ENCODE results near the gene KCTD15. TPM values are rescaled to one million over a fixed set of nuclear protein-coding genes. Genes with fewer than 3 reads are reported as not detected.

KCTD15 gene
- total and polyA plus RNA-seq, 2 donors (not counting 3 experiments of a cell fraction or from before 2014, with no cell fraction given), result 49.5 to 51.8 TPM

DNA sequence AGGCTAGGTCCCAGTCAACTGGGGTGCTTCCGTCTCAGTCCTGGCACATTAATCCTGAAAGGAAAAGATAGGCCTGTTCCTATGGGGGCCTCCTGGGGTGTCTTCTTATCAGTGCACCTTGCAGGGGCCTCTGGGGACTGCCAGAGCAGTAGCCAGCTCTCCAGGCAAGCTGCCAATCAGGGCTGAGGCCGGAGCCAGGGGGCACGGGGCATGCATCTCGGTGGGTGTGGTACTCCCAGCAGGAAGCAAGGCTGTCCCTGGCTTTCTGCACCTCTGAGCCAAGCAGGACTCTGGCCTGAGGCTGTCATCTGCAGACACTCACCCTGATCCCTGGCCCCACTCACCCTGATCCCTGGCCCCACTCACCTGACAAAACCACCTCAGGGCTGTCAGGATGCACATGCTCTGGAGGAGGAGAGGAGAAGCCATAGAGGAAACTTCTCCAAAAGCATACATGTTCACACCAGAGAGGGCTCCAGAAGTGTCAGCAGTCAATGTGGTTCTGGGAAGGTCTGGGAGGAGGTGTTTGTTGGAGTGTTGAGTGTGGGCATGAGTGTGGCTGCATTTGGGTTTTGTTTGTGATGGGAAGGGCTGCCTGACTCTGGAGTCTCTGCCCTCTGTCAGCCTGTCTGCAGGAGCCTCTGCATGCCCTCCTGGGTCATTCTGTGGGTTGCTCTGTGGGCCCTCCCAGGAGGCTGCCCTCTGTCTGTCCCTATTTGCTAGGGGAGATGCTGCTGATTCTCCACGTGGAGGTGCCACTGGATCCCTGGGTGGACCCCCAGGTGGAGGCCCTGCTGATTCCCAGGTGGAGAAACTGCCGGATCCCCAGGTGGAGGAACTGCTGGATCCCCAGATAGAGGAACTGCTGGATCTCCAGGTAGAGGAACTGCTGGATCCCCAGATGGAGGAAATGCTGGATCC is 22.7 kb upstream of the KCTD15 start:
- dilution Hi-C loops (cut with MboI; ENCODE audit: extremely low pct_ligation_motif_present, low sequenced_read_pairs), result no loop called here
- DNase-seq (ENCODE audit: low read depth, low spot score), result no peak

More for the DNA sequence above, 22.7 kb upstream of the KCTD15 start:
- H3K27ac ChIP-seq (ENCODE audit: insufficient read depth, low read depth, low read length), result no peak overlapping the region
- H3K79me2 ChIP-seq (ENCODE audit: control insufficient read depth, insufficient read depth, low read length), result no peaks in the 10 kb centered on the region
- H2AFZ ChIP-seq (ENCODE audit: low read depth, low read length), result no peak overlapping the region
- H4K20me1 ChIP-seq (replicated peaks; ENCODE audit: control insufficient read depth, extremely low read depth, insufficient read depth, low read length), result no peaks in the 10 kb centered on the region
- intact Hi-C loops (cut with micrococcal nuclease), result no loop called here
- H3K9ac ChIP-seq (replicated peaks; ENCODE audit: extremely low read depth, insufficient read depth, low read length), result no peak overlapping the region
- TF ChIP-seq FOS (IDR thresholded peaks at IDR 0.05; ENCODE audit: borderline replicate concordance, insufficient read depth, low read length) (no peak), GATA2 (IDR thresholded peaks at IDR 0.05; ENCODE audit: insufficient read depth, insufficient read length, low read depth, low read length) (no peak), POLR2AphosphoS5 (IDR thresholded peaks at IDR 0.05; ENCODE audit: insufficient read depth, low read depth, low read length) (no peak), MYC (IDR thresholded peaks at IDR 0.05; ENCODE audit: low read depth, low read length) (no peak), JUN (IDR thresholded peaks at IDR 0.05; ENCODE audit: borderline replicate concordance, insufficient read depth, insufficient read length, low read depth) (no peak), EZH2 (IDR thresholded peaks at IDR 0.05; ENCODE audit: borderline replicate concordance, low read depth, low read length, severe bottlenecking) (no peak)
- TF ChIP-seq, protein P1, sequence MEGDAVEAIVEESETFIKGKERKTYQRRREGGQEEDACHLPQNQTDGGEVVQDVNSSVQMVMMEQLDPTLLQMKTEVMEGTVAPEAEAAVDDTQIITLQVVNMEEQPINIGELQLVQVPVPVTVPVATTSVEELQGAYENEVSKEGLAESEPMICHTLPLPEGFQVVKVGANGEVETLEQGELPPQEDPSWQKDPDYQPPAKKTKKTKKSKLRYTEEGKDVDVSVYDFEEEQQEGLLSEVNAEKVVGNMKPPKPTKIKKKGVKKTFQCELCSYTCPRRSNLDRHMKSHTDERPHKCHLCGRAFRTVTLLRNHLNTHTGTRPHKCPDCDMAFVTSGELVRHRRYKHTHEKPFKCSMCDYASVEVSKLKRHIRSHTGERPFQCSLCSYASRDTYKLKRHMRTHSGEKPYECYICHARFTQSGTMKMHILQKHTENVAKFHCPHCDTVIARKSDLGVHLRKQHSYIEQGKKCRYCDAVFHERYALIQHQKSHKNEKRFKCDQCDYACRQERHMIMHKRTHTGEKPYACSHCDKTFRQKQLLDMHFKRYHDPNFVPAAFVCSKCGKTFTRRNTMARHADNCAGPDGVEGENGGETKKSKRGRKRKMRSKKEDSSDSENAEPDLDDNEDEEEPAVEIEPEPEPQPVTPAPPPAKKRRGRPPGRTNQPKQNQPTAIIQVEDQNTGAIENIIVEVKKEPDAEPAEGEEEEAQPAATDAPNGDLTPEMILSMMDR (IDR thresholded peaks at IDR 0.05; ENCODE audit: extremely low read depth in 1 of 2, insufficient read depth in 1 of 2, low read depth in 1 of 2, low read length in 2 of 2), result no peak
- H3K9me3 ChIP-seq (replicated peaks; ENCODE audit: control insufficient read depth, insufficient read depth, low read length), result no peaks in the 10 kb centered on the region
- ChIA-PET CTCF (interaction anchor here (1.6 to 8.7 kb wide), 3 partner anchors 322 to 358 kb away, joined by 5 to 200 read pairs (median 12); no protein-coding TSS in a partner anchor), POLR2A (no interaction called here)
- no peaks in the 10 kb centered on the region for H3K36me3 ChIP-seq (ENCODE audit: control insufficient read depth in 2 of 2, extremely low read depth in 1 of 2, insufficient read depth in 2 of 2, low read length in 2 of 2)
- BruUV-seq (replicated peaks), result no TSS peak
- FAIRE-seq, result no peak
- H3K4me1 ChIP-seq (ENCODE audit: control insufficient read depth, extremely low read depth, insufficient read depth, low read length), result no peaks in the 10 kb centered on the region
- peaks cover 0 to 4% of the 10 kb centered on the region in 2 experiments for H3K27me3 ChIP-seq (ENCODE audit: control insufficient read depth in 2 of 2, insufficient read depth in 2 of 2, low read length in 2 of 2)
- H3K4me3 ChIP-seq (replicated peaks in 1 of 3; ENCODE audit: insufficient read depth in 1 of 3, low read depth in 1 of 3, low read length in 3 of 3), result no peak overlapping the region
- H3K4me2 ChIP-seq (ENCODE audit: insufficient read depth, low read length), result no peak overlapping the region
- H3K9me1 ChIP-seq (replicated peaks; ENCODE audit: control insufficient read depth, extremely low read depth, insufficient read depth, low read length), result no peaks in the 10 kb centered on the region
